HUDEP-2 (cell line): ENCODE measurements around the gene CPLANE2.

ENCODE experiments used
- DNase-seq, 76 experiments: peaks; one replicate each; lab custom pipeline; 2025; ENCODE audit not compliant: unreplicated experiment in 76 of 76; lab: John Stamatoyannopoulos, UW

Gene CPLANE2

GRCh38 chr1:16191916-16192546, 45.0 kb downstream of the CPLANE2 start:
- no peak for DNase-seq

- no peak for DNase-seq
Measured at GRCh38 chr1:16191309-16191708, 45.7 kb downstream of the CPLANE2 start.

DNA sequence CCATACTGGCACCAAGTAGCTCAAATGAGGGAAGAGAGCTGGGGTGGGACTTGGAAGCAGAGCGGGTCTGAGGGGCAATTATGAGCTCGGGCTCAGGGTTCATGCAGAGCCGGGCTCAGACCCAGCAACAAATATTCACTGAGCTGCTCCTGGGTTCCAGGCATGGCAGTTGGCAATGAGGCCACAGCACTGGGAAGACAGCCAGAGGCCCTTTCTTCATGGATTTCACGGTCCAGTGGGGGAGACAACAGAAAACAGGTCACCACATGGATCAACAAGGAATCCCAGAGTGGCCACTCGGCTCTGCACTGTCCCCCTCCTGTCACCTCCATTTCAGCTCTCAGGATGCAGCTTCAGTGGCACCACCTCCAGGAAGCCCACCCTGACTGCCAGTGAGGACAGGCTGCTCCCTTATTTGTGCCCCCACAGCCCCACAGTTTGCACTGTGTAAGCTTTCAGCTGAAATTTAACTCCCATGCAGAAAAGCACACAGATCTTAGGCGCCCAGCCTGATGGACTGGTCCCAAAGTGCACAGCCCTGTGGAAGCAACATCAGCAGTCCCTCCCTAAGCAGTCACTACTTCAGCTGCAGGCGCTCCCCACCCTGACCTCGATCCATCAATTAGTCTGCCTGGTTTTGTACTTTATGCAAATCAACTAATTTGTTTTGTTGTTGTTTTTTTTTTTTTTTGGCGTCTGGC, 46.9 kb downstream of the CPLANE2 start:
- no peak for DNase-seq

- DNase-seq: no peak
Measured at GRCh38 chr1:16189003-16189402, 48.0 kb downstream of the CPLANE2 start.

DNA sequence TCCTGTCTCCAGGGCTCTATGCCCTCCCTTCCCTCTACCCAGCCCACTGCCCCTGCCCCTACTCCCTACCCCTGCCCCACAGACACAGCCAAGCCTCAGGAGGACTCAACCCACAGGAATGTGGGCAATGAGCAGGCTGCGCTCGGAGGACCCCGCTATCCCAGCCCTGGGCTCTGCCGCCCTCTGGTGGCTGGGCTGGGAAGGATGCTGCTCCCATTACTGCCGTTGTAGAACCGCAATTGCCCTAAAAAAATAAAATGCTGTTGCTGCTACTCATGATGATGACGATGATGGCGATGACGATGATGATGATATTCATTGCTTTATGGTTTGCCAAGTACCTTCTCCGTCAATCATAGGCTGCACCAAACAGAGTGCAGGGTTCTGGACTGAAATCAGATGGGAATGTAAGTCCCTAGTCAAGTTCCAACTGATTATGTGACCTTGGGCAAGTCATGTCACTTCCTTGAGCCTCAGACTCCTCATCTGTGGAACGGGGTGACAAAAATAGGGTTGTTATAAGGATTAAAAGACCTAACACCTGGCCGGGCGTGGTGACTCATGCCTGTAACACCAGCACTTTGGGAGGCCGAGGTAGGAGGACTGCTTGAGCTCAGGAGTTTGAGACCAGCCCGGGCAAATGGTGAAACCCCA, 49.1 kb downstream of the CPLANE2 start:
- DNase-seq: peak in 48 of 76 experiments; percentile 2 to 63 (median 28)

- no peak for DNase-seq
Measured at GRCh38 chr1:16186655-16187235, 50.2 kb downstream of the CPLANE2 start.

DNA sequence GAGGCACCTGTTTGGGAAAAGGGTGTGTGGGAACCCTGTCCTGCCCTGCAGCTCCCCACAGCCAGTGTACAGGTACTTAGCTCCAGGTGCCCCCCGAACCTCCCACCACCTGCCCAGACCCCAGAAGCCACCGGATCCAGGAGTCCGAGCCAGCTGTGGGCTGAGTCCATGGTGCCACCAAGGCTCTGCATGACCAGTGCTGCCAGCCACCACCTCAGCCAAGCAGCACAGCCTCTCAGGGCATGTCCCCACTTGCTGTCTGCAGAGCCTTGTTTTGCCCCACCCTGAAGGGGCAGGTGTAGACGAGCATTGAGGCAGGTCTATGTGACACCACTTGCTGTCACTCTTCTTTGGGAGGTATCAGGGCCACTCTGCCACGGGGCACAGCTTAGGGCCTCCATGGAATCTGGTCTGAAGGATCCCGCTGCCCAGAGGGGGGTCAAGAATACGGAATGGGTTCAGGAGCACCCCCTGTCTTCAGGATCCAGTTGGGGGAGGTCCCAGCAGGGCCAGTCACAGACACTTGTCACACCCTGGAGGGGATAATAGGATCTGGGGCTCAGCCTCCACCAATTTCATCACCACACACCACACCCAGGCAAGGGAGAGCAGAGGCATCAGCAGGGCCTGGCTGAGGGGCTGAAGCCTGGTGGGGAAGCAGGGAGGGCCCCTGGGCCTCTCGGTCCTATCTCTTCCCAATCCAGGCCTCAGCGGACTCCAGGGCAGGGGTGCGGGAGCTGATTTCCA, 52.3 kb downstream of the CPLANE2 start:
- no peak for DNase-seq

GRCh38 chr1:16183765-16184556, 53.0 kb downstream of the CPLANE2 start:
- no peak for DNase-seq

GRCh38 chr1:16183179-16183578, 53.8 kb downstream of the CPLANE2 start:
- DNase-seq: no peak

GRCh38 chr1:16181887-16182719, 54.9 kb downstream of the CPLANE2 start:
- DNase-seq: no peak
